ENCODE data around the gene KPNA4.
"Not testable (repeated sequence)": the region's sequence is repeated elsewhere in the genome, so short reads cannot be mapped to it uniquely, and the experiment has no call there.

KPNA4 gene

DNA sequence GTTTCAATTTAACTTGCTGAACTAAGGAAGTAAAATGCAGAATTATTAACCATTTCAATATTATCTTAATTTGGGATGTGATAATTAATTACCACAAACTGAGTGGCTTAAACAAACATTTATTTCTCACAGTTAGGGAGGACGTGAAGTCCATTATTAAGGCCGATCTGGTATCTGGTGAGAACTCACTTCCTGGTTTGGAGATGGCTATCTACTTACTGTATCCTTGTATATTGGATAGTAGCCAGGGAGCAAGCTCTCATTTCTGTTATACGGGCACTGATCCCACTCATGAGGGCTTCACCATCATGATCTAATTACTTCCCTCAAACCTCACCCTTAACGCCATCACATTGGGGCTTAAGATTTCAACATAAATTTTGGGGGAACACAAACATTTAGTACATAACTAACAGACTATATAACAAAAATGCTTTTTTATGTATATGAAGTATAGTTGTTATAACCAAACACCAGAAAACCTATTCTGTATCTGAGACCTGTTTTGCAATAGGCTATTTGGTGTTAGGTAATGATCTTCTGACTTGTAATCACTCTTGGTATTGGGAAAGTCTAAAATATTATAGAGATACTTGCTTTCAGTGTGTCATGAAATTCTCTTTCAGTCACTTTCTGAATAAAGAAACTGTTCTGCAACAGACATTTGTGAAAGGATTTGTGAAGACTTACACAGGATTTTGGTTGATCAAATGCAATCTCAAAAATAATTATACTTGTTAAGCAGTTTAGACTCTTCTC is 4.7 kb upstream of the KPNA4 start:
- DNase-seq, result no peak

DNA sequence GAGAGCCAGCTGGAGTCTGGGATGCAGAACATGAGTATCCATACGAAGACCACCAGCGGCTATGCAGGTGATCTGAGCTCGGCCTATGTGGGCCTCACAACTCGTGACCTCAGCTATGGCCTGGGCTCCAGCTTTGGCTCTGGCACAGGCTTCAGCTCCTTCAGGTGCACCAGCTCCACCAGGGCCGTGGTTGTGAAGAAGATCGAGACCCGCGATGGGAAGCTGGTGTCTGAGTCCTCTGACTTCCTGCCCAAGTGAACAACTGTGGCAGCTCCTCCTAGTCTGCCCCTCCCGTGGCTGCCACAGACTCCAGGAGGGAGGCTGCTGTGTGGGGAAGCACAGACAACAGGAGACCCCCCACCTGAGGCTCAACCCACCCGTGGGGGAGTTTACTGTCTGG is 3.6 kb upstream of the KPNA4 start:
- no peak for DNase-seq

DNA sequence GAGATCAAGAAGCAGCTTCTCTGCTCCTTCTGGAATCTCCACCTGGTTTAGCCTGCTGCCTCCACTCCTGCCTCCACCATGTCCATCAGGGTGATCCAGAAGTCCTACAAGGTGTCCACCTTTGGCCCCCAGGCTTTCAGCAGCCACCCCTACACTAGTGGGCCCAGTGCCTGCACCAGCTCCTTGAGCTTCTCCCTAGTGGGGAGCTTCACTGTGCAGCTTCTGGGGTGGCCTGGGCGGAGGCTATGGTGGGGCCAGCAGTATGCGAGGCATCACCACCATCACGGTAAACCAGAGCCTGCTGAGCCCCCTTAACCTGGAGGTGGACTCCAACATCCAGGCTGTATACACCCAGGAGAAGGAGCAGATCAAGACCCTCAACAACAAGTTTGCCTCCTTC is 2.4 kb upstream of the KPNA4 start:
- no peak for DNase-seq

DNA sequence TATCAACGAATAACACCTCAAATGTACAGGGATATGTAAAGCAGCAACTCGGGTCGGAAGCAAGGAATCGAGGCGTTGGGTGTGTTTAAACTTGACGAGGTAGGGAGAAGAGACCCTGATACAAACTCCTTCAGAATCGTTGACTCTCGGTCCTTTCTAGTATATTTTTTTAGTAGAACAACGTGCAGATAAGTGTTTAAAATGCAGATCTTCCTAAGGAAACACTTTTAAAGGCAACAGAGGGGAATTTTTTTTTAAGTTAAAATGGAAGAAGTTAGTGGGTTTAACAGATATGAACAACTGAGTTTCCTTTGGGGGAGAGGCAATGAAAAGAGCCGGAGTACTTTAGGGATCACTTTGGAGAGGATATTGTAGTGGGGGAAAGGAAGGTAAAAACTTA is 1.1 kb upstream of the KPNA4 start:
- DNase-seq, result no peak

DNA sequence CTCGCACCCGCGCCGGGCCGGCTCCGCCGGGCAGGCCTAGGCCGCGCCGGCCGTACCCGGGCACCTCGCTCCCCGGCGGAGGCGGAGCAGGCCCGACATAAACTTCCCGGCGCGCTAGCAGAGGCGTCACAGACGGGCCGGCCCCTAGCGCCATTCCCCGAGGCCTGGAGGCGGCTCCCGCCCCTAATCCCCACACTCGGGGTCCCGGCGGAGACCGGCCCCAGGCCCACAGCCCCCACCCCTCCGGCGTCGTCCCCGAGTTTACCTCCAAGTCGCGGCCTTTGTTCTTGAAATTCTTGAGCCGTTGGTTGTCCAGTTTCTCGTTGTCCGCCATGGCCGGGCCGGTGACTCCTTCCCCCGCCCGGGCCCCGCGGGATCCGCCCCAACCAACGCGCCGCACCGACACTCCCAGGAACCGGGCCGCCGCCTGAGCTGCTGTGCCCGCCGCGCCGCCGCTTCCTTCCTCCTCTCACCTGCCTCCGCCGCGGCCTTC is 376 bp downstream of the KPNA4 start:
- no peak for DNase-seq

DNA sequence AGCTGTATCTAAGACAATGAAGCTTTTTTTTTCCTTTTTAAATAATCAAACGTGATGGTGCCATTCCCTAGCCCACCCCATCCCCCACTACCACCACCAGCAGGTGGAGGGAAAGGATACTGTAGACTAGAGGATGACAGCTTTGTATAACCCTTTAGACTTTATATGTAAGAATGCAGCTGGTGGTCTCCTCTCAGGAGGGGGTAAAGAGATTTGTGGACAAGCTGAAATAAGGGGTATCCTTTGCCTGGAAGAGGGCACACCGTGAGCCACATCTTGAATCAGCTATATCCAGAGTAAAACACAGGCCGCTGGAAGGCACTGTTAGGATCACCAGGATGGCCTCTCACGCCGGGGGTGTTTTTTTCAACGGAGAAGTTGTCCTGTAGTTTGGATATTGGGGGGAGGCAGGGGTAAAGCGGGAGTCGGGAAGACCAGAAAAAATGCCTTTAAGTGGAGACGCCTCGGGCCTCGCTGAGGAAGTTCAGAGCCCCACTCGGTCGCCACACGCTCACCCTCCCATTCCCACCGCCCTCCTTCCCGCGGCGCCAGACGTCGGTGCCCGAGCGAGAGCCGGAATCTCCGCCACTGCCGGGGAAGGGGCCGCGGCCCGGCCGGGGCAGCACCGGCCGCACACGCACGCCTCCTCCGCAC is 986 bp downstream of the KPNA4 start:
- no peak for DNase-seq

DNA sequence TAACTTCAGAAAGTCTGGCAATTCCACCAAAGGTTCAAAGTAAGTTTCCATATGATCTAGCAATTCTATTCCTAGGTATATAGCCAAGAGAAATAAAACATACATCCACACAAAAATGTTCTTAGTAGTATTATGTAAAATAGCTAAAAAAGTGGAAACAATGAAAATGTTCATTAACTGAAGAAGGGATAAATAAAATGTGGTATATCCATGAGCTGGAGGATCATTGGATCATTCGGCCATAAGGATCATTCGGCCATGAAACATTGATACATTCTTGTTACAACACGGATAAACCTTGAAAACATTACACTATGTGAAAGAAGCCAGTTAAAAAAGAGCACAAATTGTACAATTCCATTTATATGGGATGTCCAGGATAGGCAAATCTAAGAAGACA is 2.4 kb downstream of the KPNA4 start:
- DNase-seq, result no peak

DNA sequence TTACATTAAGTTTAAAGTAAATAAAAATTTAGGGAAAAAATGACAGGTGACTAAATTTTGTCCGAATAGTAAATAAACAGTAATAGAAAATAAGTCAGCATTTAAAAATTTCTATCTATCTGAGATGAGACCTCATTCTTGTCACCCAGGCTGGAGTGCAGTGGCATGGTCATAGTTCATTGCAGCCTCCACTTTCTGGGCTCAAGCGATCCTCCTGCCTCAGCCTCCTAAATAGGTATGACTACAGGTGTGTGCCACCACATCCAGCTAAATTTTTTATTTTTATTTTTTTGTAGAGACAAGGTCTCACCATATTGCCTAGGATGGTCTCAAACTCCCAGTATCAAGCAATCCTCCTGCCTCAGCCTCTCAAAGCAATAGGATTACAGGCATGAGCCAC is 7.8 kb downstream of the KPNA4 start:
- DNase-seq, result no peak

DNA sequence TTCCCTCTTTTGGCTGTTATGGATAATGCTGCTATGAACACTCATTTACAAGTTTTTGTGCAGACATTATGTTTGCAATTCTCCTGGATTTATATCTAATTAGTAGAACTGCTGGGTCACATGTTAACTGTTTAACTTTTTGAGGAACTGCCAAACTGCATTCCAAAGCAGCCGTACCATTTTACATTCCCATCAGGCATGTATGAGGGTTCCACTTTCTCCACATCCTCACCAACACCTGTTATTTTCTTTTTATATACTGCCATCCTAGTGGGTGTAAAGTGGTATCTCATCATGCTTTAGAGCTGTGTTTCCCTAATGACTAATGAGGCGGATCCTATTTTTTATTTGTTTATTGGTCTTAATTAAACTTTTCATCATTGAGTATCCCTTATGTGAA is 9.2 kb downstream of the KPNA4 start:
- no peak for DNase-seq

DNA sequence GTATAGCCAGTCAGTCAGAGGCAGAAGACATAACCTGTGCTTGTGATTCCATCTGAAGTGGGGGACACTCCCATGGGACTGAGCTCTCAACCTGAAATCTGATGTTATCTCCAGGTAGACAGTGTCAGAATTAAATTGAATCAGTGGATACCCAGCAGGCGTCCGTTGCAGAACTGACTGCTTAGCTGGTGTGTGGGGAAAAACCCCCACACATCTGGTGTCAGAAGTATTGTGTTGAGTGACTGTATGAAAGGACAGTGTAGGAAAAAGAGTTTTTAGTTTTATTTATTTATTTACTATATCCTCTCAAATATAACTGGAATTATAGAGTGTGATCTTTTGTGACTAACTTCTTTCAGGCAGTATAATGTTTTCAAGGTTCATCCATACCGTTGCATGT is 10.4 kb downstream of the KPNA4 start:
- no peak for DNase-seq

DNA sequence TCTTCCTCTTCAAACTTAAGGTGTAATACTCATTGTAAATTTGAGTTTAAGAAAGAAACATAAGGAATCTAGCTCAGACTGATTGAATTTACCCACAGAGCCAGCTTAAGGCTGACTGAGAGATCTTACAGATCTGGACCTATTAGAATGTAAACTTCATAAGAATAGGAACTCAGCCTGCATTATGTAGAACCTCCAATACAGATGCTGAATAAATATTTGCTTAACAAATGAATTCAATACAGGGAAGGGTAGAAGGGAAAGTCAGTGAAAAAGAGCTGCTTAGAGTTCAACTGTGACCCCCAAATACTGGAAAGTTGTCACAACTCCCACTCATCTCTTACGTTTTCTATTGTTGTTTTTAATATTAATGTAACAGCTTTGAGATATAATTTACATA is 11.5 kb downstream of the KPNA4 start:
- DNase-seq, result no peak

DNA sequence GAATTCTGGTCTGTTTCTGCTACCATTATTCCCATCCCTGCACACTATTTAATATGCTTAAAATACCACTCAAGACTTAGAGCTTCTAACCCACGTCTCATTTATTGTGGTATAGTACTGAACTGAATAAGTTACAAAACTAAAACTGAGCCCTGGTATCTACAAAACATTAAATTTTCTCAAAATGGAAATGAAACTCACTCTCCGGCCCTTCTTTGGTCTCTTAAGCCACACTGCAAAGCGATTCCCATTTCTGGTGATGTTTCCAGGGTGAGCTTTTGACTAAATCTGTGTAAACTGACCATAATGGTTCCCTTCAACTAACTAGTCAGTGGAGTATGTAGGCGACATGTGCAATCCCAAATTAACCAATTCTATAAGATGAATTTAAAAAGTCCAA is 18.6 kb downstream of the KPNA4 start:
- no peak for DNase-seq

DNA sequence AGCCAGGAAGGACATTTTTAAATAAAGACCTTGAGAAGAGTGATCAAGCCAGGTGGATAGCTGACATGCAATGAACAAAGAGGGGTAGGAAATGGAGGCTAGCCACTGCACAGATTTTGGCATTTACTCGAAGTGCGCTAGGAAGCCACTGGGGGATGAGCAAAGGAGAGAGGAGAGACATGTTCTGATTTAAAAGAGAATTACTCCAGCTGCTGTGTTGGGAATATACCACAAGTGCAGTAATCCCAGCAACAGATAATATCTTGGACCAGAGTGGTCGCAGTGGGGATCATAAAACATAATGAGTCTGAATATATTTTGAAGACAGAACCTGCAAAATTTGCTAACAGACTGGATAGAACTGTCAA is 19.9 kb downstream of the KPNA4 start:
- DNase-seq, result no peak

DNA sequence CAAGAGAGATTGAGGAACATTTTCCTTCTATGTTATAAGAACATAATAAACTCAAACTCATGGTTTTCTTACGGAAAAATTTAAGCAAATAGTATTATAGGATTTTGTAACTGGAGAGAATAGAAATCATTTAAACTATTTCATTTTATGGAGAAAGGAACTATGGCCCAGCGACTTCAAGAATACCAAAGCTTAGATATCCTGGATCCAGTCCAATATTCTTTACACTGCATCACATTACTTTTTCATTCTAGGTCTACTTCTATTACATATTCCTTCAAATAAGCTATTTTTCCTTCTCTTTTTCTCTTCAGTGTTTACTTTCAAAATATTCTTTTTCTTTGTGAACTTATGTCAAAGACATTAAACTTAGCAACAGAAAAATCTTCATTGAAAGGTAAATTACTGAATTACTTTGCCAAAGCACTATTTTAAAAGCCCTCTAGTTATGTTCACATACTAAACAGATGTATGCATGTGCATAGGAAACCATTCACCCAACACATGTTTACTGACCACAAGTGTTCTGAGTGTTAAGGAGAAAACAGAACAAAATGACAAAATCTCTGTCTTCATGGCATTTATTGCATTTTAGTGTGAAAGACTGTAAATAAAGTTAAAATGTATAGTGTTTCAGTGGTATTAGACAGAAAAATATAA is 20.4 kb downstream of the KPNA4 start:
- DNase-seq, result no peak

DNA sequence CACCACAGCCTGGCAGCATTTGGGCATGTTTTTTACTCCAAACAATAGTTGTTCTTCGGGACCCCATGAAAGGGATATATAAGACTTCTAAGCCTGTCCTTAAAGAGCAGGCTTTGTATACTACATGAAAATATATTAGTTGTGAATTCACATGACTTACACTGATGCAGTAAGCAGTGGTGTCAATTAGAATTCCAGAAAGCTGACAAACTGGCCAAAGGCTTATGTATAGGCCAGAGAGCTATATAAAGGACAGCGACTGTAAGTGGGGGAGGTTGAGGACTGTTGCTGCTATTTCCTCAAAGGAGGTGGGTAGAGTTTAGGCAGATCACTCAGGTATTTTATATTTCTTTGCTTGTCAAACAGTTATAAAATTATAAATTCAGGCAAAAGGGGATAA is 24.8 kb downstream of the KPNA4 start:
- no peak for DNase-seq

DNA sequence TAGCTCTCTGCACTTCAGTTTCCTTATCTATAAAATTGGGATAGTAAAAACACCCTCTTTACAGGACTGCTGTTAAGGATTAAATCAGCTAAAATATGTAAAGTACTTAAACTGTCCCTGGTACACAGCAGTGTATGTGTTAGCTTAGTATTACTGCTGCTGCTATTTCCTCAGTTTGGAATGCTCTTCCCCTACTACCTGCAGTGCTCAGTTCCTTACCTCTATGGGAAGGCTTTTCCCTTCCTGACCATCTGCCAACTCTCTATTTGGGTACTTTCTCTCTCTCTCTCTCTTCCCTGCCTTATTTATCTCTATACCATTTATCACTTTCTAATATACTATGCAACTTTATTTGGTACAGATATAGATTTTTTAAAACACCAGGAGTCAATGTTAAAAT is 26.5 kb downstream of the KPNA4 start:
- no peak for DNase-seq

DNA sequence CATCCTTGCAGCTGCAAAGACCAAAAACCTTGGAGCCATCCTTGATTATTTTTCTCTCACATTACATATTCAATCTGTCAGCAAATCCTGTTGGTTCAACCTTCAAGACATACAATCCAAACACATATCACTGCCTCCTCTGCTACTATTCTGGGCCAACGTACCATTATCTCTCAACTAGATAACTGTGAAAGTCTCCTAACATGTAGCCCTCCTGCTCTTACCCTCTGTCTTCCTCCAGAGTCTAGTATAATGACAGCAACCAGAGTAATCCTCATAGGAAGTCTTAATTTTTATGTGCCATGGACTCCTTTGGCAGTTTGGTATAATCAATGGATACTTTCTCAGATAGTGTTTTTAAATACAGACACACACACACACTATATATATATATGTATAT is 27.6 kb downstream of the KPNA4 start:
- no peak for DNase-seq

DNA sequence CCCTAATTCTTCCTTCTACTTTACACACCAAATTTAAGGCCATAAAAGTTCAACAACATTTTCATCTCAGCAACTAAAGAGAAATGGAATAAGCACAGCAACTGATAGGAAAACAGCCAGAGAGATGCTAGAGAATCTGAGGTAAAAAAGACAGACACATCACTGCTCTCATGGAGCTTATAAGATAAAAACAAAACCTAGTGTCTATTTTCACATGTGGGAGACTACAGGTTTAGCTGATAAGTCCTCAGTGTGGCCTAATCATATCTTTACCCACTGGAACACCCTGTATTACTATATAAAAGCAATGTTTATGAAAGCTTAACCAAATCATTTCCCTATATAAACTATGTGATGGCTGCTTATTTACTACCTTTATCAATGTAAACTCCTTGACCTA is 33.0 kb downstream of the KPNA4 start:
- no peak for DNase-seq

DNA sequence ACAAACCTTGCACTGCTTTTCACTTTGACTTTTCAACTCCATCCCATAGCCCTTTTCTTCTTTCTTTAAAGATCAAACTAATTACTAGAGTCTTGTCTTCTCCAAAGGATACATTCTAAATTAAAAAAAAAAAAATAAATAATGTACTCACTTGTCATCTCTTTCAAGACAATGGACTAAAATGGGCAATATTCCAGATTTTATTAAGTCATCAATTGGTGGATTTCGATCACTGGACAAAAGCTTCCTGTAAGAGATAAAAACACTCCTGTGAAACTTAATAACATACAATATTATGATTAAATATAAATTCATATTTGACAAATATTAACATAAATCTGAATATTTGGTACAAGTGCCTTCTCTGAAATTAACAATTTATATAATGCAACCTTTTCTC is 34.1 kb downstream of the KPNA4 start:
- DNase-seq, result no peak

DNA sequence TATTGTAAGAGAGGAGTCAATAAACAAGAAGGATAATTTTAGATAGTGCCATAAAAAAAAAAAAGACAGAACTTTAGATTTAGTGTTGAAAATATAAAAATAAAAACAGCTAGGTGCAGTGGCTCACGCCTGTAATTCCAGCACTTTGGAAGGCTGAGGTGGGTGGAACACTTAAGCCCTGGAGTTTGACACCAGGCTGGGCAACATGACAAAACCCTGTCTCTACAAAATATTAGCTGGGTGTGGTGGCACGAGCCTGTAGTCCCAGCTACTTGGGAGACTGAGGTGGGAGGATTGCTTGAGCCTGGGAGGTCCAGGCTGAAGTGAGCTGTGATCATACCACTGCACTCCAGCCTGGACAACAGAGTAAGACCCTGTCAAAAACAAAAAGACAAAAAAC is 49.0 kb downstream of the KPNA4 start:
- DNase-seq, result not testable (repeated sequence)

DNA sequence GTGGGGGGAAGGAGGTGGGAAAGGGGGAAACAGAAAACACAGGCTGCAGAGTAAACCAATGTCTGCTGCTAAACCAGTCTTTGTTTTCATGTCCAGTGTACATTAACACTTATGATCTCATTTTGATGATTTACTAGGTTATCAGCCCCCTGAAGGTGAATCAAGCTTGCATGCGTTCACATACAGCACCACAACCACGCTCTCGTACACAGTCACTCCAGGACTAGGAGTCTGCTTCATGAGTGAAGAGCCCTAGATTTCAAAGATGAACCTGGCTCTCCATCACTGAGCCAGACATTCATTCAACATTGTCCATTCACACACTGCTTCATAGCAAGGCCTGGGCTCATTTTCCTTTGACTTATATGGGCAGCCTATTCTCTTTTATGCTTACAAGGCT is 64.0 kb downstream of the KPNA4 start:
- no peak for DNase-seq

DNA sequence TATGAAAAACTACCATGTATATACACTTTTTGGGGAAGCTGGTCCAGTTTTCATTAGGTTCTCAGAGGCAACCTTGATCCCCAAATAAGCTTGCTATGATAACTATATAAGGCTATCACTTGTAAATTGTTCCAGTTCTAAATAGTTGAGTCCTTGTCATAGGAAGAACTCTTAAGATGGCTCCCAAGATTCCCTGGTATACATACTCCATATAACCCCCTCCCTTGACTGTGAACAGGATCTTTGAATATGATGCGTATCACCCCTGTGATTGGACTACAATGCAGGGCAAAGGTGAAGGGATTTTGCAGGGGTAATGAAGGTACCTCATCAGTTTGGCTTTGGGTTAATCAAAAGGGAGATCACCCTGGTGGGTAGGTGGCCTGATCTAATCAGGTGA is 67.2 kb downstream of the KPNA4 start:
- DNase-seq, result no peak

DNA sequence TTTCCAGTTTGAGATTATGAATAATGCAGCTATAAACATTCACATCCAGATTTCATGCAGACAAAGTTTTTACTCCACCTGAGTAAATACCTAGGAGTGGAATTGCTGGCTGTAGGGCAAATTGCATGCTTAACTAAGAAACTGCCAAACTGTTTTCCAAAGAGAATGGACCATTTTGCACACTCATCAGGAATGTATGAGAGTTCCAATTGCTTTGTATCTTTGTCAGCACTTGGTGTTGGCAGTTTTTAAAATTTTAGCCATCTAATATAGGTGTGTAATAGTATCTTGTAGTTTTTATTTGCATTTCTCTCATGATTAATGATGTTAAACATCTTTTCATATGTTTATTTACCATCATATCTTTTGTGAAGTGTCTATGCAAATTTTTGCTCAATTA is 75.2 kb downstream of the KPNA4 start:
- no peak for DNase-seq

DNA sequence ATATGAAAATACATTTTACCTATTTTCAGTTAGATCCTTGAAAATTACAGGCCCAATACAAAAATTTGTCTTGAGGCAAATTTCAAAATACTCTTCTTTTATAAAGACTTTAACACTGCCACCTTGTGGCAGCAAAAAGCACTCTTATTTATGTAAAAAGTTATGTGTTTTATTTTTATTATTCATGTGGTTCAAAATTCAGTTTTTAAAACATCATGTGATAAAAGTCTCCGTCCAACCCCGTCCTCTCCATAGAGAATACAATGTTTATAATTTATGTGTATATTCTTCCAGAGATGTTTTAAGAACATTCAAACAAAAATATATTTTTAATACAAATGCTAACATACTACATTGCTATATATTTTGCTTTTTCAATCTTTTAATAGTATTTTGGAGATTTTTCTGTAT is 78.9 kb downstream of the KPNA4 start:
- DNase-seq, result no peak
